GM18861 (cell line): ENCODE results near the gene SYCP1.
"Not testable (repeated sequence)": the region's sequence is repeated elsewhere in the genome, so short reads cannot be mapped to it uniquely, and the experiment has no call there.

Experiments used
- ATAC-seq: cut with Tn5 transposase; IDR thresholded peaks from one replicate; pipeline ENCODE4 v1.9.1; 2021; ENCODE audit not compliant: unreplicated experiment

SYCP1 gene

GRCh38 chr1:114854693-114855320 lies at the start of gene SYCP1:
Gene SYCP1, plus strand, starts transcription at chr1:114854863. Its CDS starts 602 bp downstream, at chr1:114855465.
- no peak for ATAC-seq

GRCh38 chr1:114819869-114820268 lies 34.8 kb upstream of the SYCP1 start:
- no peak for ATAC-seq

- ATAC-seq: no peak
Measured at GRCh38 chr1:114820392-114820791, 34.3 kb upstream of the SYCP1 start.

- no peak for ATAC-seq
Measured at GRCh38 chr1:114821978-114822377, 32.7 kb upstream of the SYCP1 start.

GRCh38 chr1:114828251-114828650 lies 26.4 kb upstream of the SYCP1 start:
- no peak for ATAC-seq

GRCh38 chr1:114830075-114830474 lies 24.6 kb upstream of the SYCP1 start:
- not testable (repeated sequence) for ATAC-seq

- ATAC-seq: no peak
Measured at GRCh38 chr1:114831276-114831994, 23.2 kb upstream of the SYCP1 start.

GRCh38 chr1:114832057-114832456 lies 22.6 kb upstream of the SYCP1 start:
- ATAC-seq: no peak

GRCh38 chr1:114833421-114833820 lies 21.2 kb upstream of the SYCP1 start:
- ATAC-seq: no peak

GRCh38 chr1:114844270-114844669 lies 10.4 kb upstream of the SYCP1 start:
- ATAC-seq: no peak

- ATAC-seq: no peak
Measured at GRCh38 chr1:114853584-114853983, 1.1 kb upstream of the SYCP1 start.

- no peak for ATAC-seq
Measured at GRCh38 chr1:114861384-114861783, 6.7 kb downstream of the SYCP1 start.

GRCh38 chr1:114892194-114892918 lies 37.7 kb downstream of the SYCP1 start:
- no peak for ATAC-seq

GRCh38 chr1:114896795-114897194 lies 42.1 kb downstream of the SYCP1 start:
- ATAC-seq: no peak

- no peak for ATAC-seq
Measured at GRCh38 chr1:114901814-114902213, 47.2 kb downstream of the SYCP1 start.

- no peak for ATAC-seq
Measured at GRCh38 chr1:114902343-114902742, 47.7 kb downstream of the SYCP1 start.

- ATAC-seq: no peak
Measured at GRCh38 chr1:114903480-114903879, 48.8 kb downstream of the SYCP1 start.

GRCh38 chr1:114915720-114916119 lies 61.1 kb downstream of the SYCP1 start:
- ATAC-seq: not testable (repeated sequence)

GRCh38 chr1:114926607-114927006 lies 71.9 kb downstream of the SYCP1 start:
- no peak for ATAC-seq

GRCh38 chr1:114927401-114927800 lies 72.7 kb downstream of the SYCP1 start:
- no peak for ATAC-seq

- no peak for ATAC-seq
Measured at GRCh38 chr1:114956570-114956969, 101.9 kb downstream of the SYCP1 start.

- ATAC-seq: no peak
Measured at GRCh38 chr1:114959423-114959822, 104.8 kb downstream of the SYCP1 start.
